Prostate gland (tissue), 2 donors: ENCODE results near the gene TSPOAP1.

ENCODE experiments used
- POLR2A ChIP-seq: fragments of 450-650 bp; IDR thresholded peaks from one replicate; pipeline ENCODE4 v1.6.1; 2016; ENCODE audit warnings: antibody characterized with exemption, mild to moderate bottlenecking
- POLR2AphosphoS5 ChIP-seq: sonication (generic); formaldehyde crosslinking; IDR thresholded peaks from one replicate; pipeline ENCODE4 v1.6.1; 2017; ENCODE audit warnings: antibody characterized with exemption
- TF ChIP-seq, protein P1 (sequence below), 4 experiments: fragments of 200-600 bp in 2 of 4; fragments of 450-650 bp in 2 of 4; sonication (generic) in 2 of 4; IDR thresholded peaks; 1 replicate in 3 of 4; 2 replicates in 1 of 4; pipeline ENCODE4 v1.5.1; 2016 to 2019; ENCODE audit warnings: antibody characterized with exemption in 4 of 4, mild to moderate bottlenecking in 2 of 4, moderate library complexity in 2 of 4

DNA sequence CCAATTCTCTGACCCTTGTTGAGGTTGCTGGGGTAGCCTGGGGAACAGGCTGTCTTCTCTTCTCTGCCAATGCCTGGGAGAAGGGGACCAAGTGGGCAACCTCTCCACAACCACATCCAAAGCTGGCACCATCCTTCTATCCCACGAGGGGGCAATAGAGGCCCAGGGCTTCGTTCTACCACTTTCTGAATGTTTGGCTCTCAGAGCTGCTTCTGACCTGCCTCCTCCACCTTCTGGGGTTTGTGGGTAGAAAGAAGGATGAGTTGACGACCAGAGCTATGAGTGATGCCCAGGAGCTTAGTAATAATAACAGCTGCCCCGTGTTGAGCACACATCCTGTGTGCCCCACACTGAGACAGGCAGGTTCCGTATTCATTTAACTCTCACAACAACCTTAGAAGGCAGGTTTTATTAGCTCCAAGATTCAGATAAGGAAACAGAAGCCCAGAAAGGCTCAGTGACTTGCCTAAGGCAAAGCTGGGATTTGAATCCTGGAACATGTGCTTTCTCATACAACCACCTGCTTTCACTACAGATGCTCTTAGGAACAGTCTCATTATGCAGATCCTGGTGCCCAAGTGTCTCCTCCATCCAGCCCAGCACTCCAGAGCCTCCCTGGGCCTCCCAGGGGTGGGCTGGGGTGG, 11.1 kb downstream of the TSPOAP1 start:
- TF ChIP-seq, protein P1, sequence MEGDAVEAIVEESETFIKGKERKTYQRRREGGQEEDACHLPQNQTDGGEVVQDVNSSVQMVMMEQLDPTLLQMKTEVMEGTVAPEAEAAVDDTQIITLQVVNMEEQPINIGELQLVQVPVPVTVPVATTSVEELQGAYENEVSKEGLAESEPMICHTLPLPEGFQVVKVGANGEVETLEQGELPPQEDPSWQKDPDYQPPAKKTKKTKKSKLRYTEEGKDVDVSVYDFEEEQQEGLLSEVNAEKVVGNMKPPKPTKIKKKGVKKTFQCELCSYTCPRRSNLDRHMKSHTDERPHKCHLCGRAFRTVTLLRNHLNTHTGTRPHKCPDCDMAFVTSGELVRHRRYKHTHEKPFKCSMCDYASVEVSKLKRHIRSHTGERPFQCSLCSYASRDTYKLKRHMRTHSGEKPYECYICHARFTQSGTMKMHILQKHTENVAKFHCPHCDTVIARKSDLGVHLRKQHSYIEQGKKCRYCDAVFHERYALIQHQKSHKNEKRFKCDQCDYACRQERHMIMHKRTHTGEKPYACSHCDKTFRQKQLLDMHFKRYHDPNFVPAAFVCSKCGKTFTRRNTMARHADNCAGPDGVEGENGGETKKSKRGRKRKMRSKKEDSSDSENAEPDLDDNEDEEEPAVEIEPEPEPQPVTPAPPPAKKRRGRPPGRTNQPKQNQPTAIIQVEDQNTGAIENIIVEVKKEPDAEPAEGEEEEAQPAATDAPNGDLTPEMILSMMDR (IDR thresholded peaks at IDR 0.05), result peak; percentile 46 to 81 (median 65)
- TF ChIP-seq POLR2A (no peak), POLR2AphosphoS5 (no peak)
